ENCODE results near the gene FYCO1. TPM values are rescaled to one million over a fixed set of nuclear protein-coding genes. Genes with fewer than 3 reads are reported as not detected.

FYCO1 gene
- total RNA-seq, 1 experiment from 2014 or later, result 7.2 TPM

- DNase-seq, result no peak
- H3K27me3 ChIP-seq, result no peaks in the 10 kb centered on the region
- H3K27ac ChIP-seq, result no peak overlapping the region
- H3K4me3 ChIP-seq, result no peak overlapping the region
- no peaks in the 10 kb centered on the region for H3K36me3 ChIP-seq
- H3K9me3 ChIP-seq (replicated peaks), result no peaks in the 10 kb centered on the region
- H3K4me1 ChIP-seq, result peaks cover 11% of the 10 kb centered on the region; the same call in 1 of the 2 replicates
Measured at GRCh38 chr3:45917146-45917898, 78.3 kb downstream of the FYCO1 start.

- H3K27ac ChIP-seq, result no peak overlapping the region
- H3K4me1 ChIP-seq, result peaks cover 5% of the 10 kb centered on the region; the same call in 1 of the 2 replicates
- DNase-seq, result peak; percentile 13 to 34
- H3K27me3 ChIP-seq, result no peaks in the 10 kb centered on the region
- no peaks in the 10 kb centered on the region for H3K36me3 ChIP-seq
- H3K4me3 ChIP-seq, result no peak overlapping the region
- no peaks in the 10 kb centered on the region for H3K9me3 ChIP-seq (replicated peaks)
Measured at GRCh38 chr3:45915518-45916231, 79.9 kb downstream of the FYCO1 start.

GRCh38 chr3:45915059-45915439 lies 80.6 kb downstream of the FYCO1 start:
- H3K9me3 ChIP-seq (replicated peaks), result no peaks in the 10 kb centered on the region
- H3K27me3 ChIP-seq, result no peaks in the 10 kb centered on the region
- DNase-seq, result no peak
- H3K4me1 ChIP-seq, result peaks cover 5% of the 10 kb centered on the region; the same call in 1 of the 2 replicates
- no peak overlapping the region for H3K27ac ChIP-seq
- H3K36me3 ChIP-seq, result no peaks in the 10 kb centered on the region
- no peak overlapping the region for H3K4me3 ChIP-seq

GRCh38 chr3:45914362-45915058 lies 81.1 kb downstream of the FYCO1 start:
- no peaks in the 10 kb centered on the region for H3K27me3 ChIP-seq
- no peak for DNase-seq
- H3K9me3 ChIP-seq (replicated peaks), result no peaks in the 10 kb centered on the region
- no peak overlapping the region for H3K4me3 ChIP-seq
- H3K4me1 ChIP-seq, result peaks cover 5% of the 10 kb centered on the region; the same call in 1 of the 2 replicates
- no peak overlapping the region for H3K27ac ChIP-seq
- H3K36me3 ChIP-seq, result no peaks in the 10 kb centered on the region

GRCh38 chr3:45912435-45912834 lies 83.2 kb downstream of the FYCO1 start:
- Histone ChIP-seq H3K27ac (no peak overlapping the region), H3K4me3 (no peak overlapping the region), H3K27me3 (no peaks in the 10 kb centered on the region), H3K4me1 (peaks cover 14% of the 10 kb centered on the region), H3K36me3 (no peaks in the 10 kb centered on the region), H3K9me3 (replicated peaks) (no peaks in the 10 kb centered on the region)
- DNase-seq, result no peak

- no peak for DNase-seq
- Histone ChIP-seq H3K27ac (no peak overlapping the region), H3K4me1 (peaks cover 19% of the 10 kb centered on the region), H3K27me3 (no peaks in the 10 kb centered on the region), H3K9me3 (replicated peaks) (no peaks in the 10 kb centered on the region), H3K4me3 (no peak overlapping the region), H3K36me3 (no peaks in the 10 kb centered on the region)
Measured at GRCh38 chr3:45911511-45912226, 84.0 kb downstream of the FYCO1 start.

- DNase-seq, result peak in 1 of 2 experiments; percentile 36
- Histone ChIP-seq H3K4me3 (no peak overlapping the region), H3K36me3 (no peaks in the 10 kb centered on the region), H3K27ac (no peak overlapping the region), H3K9me3 (replicated peaks) (no peaks in the 10 kb centered on the region), H3K27me3 (no peaks in the 10 kb centered on the region), H3K4me1 (peaks cover 18% of the 10 kb centered on the region)
Measured at GRCh38 chr3:45910892-45911291, 84.7 kb downstream of the FYCO1 start.

- DNase-seq, result no peak
Measured at GRCh38 chr3:45909542-45909941, 86.1 kb downstream of the FYCO1 start.

GRCh38 chr3:45908761-45909160 lies 86.9 kb downstream of the FYCO1 start:
- Histone ChIP-seq H3K9me3 (replicated peaks) (0 out of 2 replicates have a peak, but pooled peaks cover 2% of the 10 kb centered on the region), H3K4me3 (no peak overlapping the region), H3K27me3 (no peaks in the 10 kb centered on the region), H3K27ac (no peak overlapping the region), H3K36me3 (no peaks in the 10 kb centered on the region), H3K4me1 (peaks cover 15% of the 10 kb centered on the region)
- no peak for DNase-seq

More at GRCh38 chr3:45909542-45909941, 86.1 kb downstream of the FYCO1 start:
- H3K27ac ChIP-seq, result no peak overlapping the region
- no peaks in the 10 kb centered on the region for H3K36me3 ChIP-seq
- 0 out of 2 replicates have a peak, but pooled peaks cover under 1% of the 10 kb centered on the region for H3K9me3 ChIP-seq (replicated peaks)
- no peak overlapping the region for H3K4me3 ChIP-seq
- H3K27me3 ChIP-seq, result no peaks in the 10 kb centered on the region
- H3K4me1 ChIP-seq, result peaks cover 15% of the 10 kb centered on the region

- peak; percentile 53 to 76 for DNase-seq
- no peaks in the 10 kb centered on the region for H3K27me3 ChIP-seq
- H3K4me3 ChIP-seq, result peak overlapping the region; percentile 13; the same call in 1 of the 2 replicates
- peaks cover 15% of the 10 kb centered on the region for H3K4me1 ChIP-seq
- H3K27ac ChIP-seq, result peak overlapping the region; percentile 66
- H3K36me3 ChIP-seq, result no peaks in the 10 kb centered on the region
- H3K9me3 ChIP-seq (replicated peaks), result 0 out of 2 replicates have a peak, but pooled peaks cover 2% of the 10 kb centered on the region
Measured at GRCh38 chr3:45907769-45908705, 87.6 kb downstream of the FYCO1 start.

- peak; percentile 17 to 44 for DNase-seq
- peak overlapping the region; percentile 66 for H3K27ac ChIP-seq
- peaks cover 15% of the 10 kb centered on the region for H3K4me1 ChIP-seq
- H3K9me3 ChIP-seq (replicated peaks), result 0 out of 2 replicates have a peak, but pooled peaks cover 2% of the 10 kb centered on the region
- H3K36me3 ChIP-seq, result no peaks in the 10 kb centered on the region
- H3K4me3 ChIP-seq, result no peak overlapping the region
- no peaks in the 10 kb centered on the region for H3K27me3 ChIP-seq
Measured at GRCh38 chr3:45906681-45907407, 88.8 kb downstream of the FYCO1 start.

- DNase-seq, result no peak
- no peaks in the 10 kb centered on the region for H3K27me3 ChIP-seq
- H3K4me1 ChIP-seq, result peaks cover 15% of the 10 kb centered on the region
- no peak overlapping the region for H3K4me3 ChIP-seq
- no peak overlapping the region for H3K27ac ChIP-seq
- no peaks in the 10 kb centered on the region for H3K36me3 ChIP-seq
- H3K9me3 ChIP-seq (replicated peaks), result 0 out of 2 replicates have a peak, but pooled peaks cover 2% of the 10 kb centered on the region
Measured at GRCh38 chr3:45905755-45906154, 89.9 kb downstream of the FYCO1 start.

GRCh38 chr3:45904931-45905330 lies 90.7 kb downstream of the FYCO1 start:
- DNase-seq, result no peak
- 0 out of 2 replicates have a peak, but pooled peaks cover 2% of the 10 kb centered on the region for H3K9me3 ChIP-seq (replicated peaks)
- no peak overlapping the region for H3K27ac ChIP-seq
- H3K4me1 ChIP-seq, result peaks cover 15% of the 10 kb centered on the region
- H3K4me3 ChIP-seq, result no peak overlapping the region
- H3K36me3 ChIP-seq, result no peaks in the 10 kb centered on the region
- H3K27me3 ChIP-seq, result no peaks in the 10 kb centered on the region
